Naive thymus-derived CD8-positive, alpha-beta T cell (primary cell): Measurements from ENCODE around the gene SPRR2F. TPM values are rescaled to one million over a fixed set of nuclear protein-coding genes. Genes with fewer than 3 reads are reported as not detected.
A peak's percentile ranks its signal among the peaks of the same experiment; 100 is the strongest.
"Not testable (repeated sequence)": the region's sequence is repeated elsewhere in the genome, so short reads cannot be mapped to it uniquely, and the experiment has no call there.

ENCODE experiments used
- ATAC-seq, 2 donors: fragments of 150-1000 bp; cut with Tn5 transposase in 1 of 2; sonication (Bioruptor Pico), chemical (Tn5 transposase) in 1 of 2; 1 replicate in 1 of 2; 2 replicates in 1 of 2; pipeline ENCODE4 v1.10.0; 2021; ENCODE audit warnings: mild to moderate bottlenecking in 2 of 2, moderate library complexity in 2 of 2
- POLR2A ChIA-PET: fragments of 350-600 bp; sonication (Branson Sonifier 250); formaldehyde crosslinking; loops from one replicate; lab custom pipeline; 2021; ENCODE audit warnings: antibody characterized with exemption; lab: Charles Lee
- DNase-seq, 10 donors: peaks; one replicate each; pipeline versions ENCODE4 v3.0.0 to v3.0.0-alpha.2; 2020 to 2022
- H3K27ac Mint-ChIP-seq, 10 donors: one replicate each; pipeline ENCODE4 v1.8.0; 2020 to 2022; ENCODE audit warnings: mild to moderate bottlenecking in 10 of 10, mixed read lengths in 10 of 10, moderate library complexity in 4 of 10, inconsistent platforms in 1 of 10
- H3K27me3 Mint-ChIP-seq, 5 donors: one replicate each; pipeline ENCODE4 v1.8.0; 2021 to 2022; ENCODE audit warnings: mixed read lengths in 5 of 5
- H3K36me3 Mint-ChIP-seq, 3 donors: one replicate each; pipeline ENCODE4 v1.8.0; 2020 to 2022; ENCODE audit warnings: mixed read lengths in 3 of 3, mild to moderate bottlenecking in 2 of 3, inconsistent platforms in 1 of 3
- H3K4me1 Mint-ChIP-seq, 4 donors: one replicate each; pipeline ENCODE4 v1.8.0; 2021 to 2022; ENCODE audit warnings: mixed read lengths in 4 of 4
- H3K4me3 Mint-ChIP-seq, 10 donors: one replicate each; pipeline ENCODE4 v1.8.0; 2020 to 2022; ENCODE audit warnings: mild to moderate bottlenecking in 10 of 10, mixed read lengths in 10 of 10, moderate library complexity in 6 of 10, inconsistent platforms in 1 of 10
- H3K9me3 Mint-ChIP-seq, 9 donors: one replicate each; pipeline ENCODE4 v1.8.0; 2020 to 2022; ENCODE audit warnings: mixed read lengths in 9 of 9, mild to moderate bottlenecking in 3 of 9, inconsistent platforms in 1 of 9, moderate library complexity in 1 of 9
- polyA plus RNA-seq, 3 donors: library from polyadenylated mRNA; unstranded; fragments of 300-500 nt; fragmentation: Illumina TruSeq; gene quantifications; one replicate each; pipeline ENCODE4 v1.2.3, GENCODE V29; 2021
- total RNA-seq, 8 experiments: library from RNA in 2 of 8; stranded (reverse) in 2 of 8; gene quantifications; one replicate each; pipeline ENCODE4 v1.2.3 and lab custom pipeline; 2021 to 2026

SPRR2F gene
- total and polyA plus RNA-seq, 5 experiments from 2014 or later: not detected

DNA sequence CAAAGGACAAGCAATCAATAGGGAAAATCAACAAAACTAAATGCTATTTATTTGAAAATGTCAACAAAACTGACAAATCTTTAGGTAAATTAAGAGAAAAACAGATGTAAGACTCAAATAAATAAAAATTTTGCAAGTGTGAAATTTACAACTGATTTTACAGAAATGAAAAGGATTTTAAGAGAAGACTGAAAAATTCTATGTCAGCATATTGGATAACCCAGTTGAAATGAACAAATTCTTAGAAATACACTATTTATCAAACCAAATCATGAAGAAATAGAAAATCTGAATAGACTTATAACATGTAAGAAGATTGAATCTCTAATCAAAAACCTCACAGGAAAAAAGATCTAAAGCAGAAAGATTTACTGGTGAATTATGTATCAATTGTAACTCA, 7.6 kb upstream of the SPRR2F start:
- peaks cover 0 to 1% (median 0%) of the 10 kb centered on the region in 4 donors for H3K4me1 Mint-ChIP-seq
- H3K36me3 Mint-ChIP-seq: peaks cover 0 to 15% (median 0%) of the 10 kb centered on the region in 3 donors
- peaks cover 12 to 39% (median 36%) of the 10 kb centered on the region in 5 donors for H3K27me3 Mint-ChIP-seq
- DNase-seq (no peak), ATAC-seq (no peak)
- no peak overlapping the region for H3K27ac Mint-ChIP-seq
- POLR2A ChIA-PET: no interaction called here
- H3K4me3 Mint-ChIP-seq: no peak overlapping the region
- H3K9me3 Mint-ChIP-seq: peaks cover 4 to 34% (median 16%) of the 10 kb centered on the region in 9 donors

GRCh38 chr1:153119491-153119971, 6.2 kb upstream of the SPRR2F start:
- DNase-seq: no peak
- H3K27me3 Mint-ChIP-seq: peaks cover 16 to 51% (median 45%) of the 10 kb centered on the region in 5 donors
- no peak overlapping the region for H3K27ac Mint-ChIP-seq
- H3K36me3 Mint-ChIP-seq: peaks cover 0 to 6% (median 0%) of the 10 kb centered on the region in 3 donors
- POLR2A ChIA-PET: no interaction called here
- no peaks in the 10 kb centered on the region for H3K4me1 Mint-ChIP-seq
- ATAC-seq: no peak
- peaks cover 0 to 19% (median 5%) of the 10 kb centered on the region in 9 donors for H3K9me3 Mint-ChIP-seq
- H3K4me3 Mint-ChIP-seq: no peak overlapping the region

DNA sequence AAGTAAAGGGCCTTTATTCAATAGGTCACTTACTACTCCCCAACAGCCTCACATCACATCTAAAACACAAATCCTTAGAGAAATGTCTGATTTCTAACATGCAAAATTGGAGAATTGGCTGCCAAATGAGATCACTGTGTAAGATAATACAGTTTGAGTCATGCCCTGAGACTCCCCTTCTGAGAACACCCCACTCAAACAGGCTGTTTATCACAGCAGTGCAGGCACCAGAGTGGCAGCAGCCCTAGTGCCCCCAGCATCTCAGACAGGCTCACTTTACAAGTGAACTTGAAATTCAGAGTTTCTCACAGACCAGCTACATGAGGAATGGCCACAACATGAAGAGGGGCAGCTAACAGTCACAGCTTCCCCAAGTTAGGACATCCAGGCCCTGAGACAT, 1.9 kb upstream of the SPRR2F start:
- peaks cover 14 to 70% (median 42%) of the 10 kb centered on the region in 5 donors for H3K27me3 Mint-ChIP-seq
- H3K36me3 Mint-ChIP-seq, DNase-seq, POLR2A ChIA-PET, H3K27ac Mint-ChIP-seq, H3K4me3 Mint-ChIP-seq, H3K9me3 Mint-ChIP-seq, H3K4me1 Mint-ChIP-seq, ATAC-seq: not testable (repeated sequence)

DNA sequence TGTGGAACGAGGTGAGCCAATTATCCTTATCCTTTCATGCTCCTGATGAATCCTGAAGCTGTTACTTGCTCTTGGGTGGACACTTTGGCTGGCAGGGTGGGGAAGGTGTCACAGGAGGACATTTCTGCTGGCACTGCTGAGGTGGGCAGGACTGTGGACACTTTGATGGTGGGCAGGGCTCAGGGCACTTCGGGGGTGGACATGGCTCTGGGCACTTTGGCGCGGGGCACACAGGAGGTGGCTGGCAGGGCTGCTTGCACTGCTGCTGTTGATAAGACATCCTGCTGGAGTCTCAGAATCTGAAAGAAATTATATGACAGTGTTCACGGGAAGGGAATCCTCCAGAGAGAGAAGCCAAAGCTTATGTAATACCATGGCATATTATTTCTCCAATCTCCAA, 862 bp downstream of the SPRR2F start:
- H3K4me3 Mint-ChIP-seq, POLR2A ChIA-PET, ATAC-seq, H3K27ac Mint-ChIP-seq, H3K4me1 Mint-ChIP-seq, H3K36me3 Mint-ChIP-seq, DNase-seq: not testable (repeated sequence)
- Mint-ChIP-seq H3K27me3 (peaks cover 10 to 61% (median 31%) of the 10 kb centered on the region in 5 donors), H3K9me3 (peaks cover 0 to 12% (median 8%) of the 10 kb centered on the region in 9 donors)

DNA sequence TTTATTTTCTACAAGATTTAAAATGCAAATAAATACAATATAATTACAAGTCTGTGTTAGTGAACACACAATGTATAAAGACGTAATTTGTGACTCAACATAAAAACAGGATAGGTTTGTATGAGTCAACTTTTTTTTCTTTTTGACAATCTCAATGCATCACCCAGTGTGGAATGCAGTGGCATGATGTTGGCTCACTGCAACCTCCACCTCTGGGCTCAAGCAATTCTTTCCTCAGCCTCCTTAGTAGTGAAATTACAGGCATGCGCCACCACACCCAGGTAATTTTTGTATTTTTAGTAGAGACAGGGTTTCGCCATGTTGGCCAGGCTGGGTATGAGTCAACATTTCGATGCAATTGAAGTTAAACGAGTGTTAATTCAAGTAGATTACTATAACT, 13.1 kb downstream of the SPRR2F start:
- Mint-ChIP-seq H3K9me3 (peaks cover 0 to 17% (median 6%) of the 10 kb centered on the region in 9 donors), H3K4me3 (no peak overlapping the region), H3K27ac (no peak overlapping the region), H3K36me3 (no peaks in the 10 kb centered on the region), H3K4me1 (no peaks in the 10 kb centered on the region), H3K27me3 (peaks cover 15 to 51% (median 20%) of the 10 kb centered on the region in 5 donors)
- no peak for DNase-seq
- no peak for ATAC-seq
- POLR2A ChIA-PET: no interaction called here

- POLR2A ChIA-PET: no interaction called here
- DNase-seq (no peak), ATAC-seq (no peak)
- H3K36me3 Mint-ChIP-seq: no peaks in the 10 kb centered on the region
- peaks cover 15 to 49% (median 19%) of the 10 kb centered on the region in 5 donors for H3K27me3 Mint-ChIP-seq
- H3K9me3 Mint-ChIP-seq: peaks cover 0 to 10% (median 2%) of the 10 kb centered on the region in 9 donors
- no peaks in the 10 kb centered on the region for H3K4me1 Mint-ChIP-seq
- H3K4me3 Mint-ChIP-seq: no peak overlapping the region
- H3K27ac Mint-ChIP-seq: no peak overlapping the region
These were observed 13.8 kb downstream of the SPRR2F start for GRCh38 chr1:153099461-153100045.

- no peaks in the 10 kb centered on the region for H3K9me3 Mint-ChIP-seq
- ATAC-seq (no peak), DNase-seq (no peak)
- no peaks in the 10 kb centered on the region for H3K36me3 Mint-ChIP-seq
- POLR2A ChIA-PET: no interaction called here
- peaks cover 11 to 24% (median 13%) of the 10 kb centered on the region in 5 donors for H3K27me3 Mint-ChIP-seq
- H3K4me1 Mint-ChIP-seq: no peaks in the 10 kb centered on the region
- H3K4me3 Mint-ChIP-seq: no peak overlapping the region
- no peak overlapping the region for H3K27ac Mint-ChIP-seq
These were observed 17.6 kb downstream of the SPRR2F start for GRCh38 chr1:153095764-153096163.

DNA sequence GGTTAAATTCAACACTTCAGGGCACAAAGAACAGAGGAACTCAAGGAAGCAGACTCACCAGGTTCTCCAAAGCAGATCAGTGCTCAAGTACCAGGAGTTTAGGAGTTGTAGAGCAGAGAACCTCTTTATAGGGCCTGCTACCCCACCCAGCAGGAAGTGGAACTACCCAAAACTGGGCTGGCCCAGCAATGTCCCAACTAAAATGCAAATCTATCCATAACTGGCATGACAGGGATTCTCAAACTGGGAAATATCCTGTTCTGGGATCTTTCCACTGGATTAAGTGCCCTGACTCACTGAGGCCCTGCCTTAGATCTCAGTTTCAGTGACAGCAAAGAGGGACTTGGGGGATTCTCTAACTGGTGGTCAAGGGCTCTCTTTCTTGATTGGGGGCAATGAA, 18.9 kb downstream of the SPRR2F start, which contains the start of gene SPRR2E:
Gene SPRR2E (minus strand): TSS at position 101 of the 400 bp plus-strand sequence. CDS start 775 bp downstream, outside the sequence.
- H3K4me3 Mint-ChIP-seq: no peak within 1 kb of the TSS
- DNase-seq (no peak), ATAC-seq (no peak)
- no peaks in the 10 kb centered on the region for H3K36me3 Mint-ChIP-seq
- peaks cover 11 to 22% (median 15%) of the 10 kb centered on the region in 5 donors for H3K27me3 Mint-ChIP-seq
- no peaks in the 10 kb centered on the region for H3K9me3 Mint-ChIP-seq
- POLR2A ChIA-PET: no interaction called here
- H3K4me1 Mint-ChIP-seq: no peaks in the 10 kb centered on the region
- H3K27ac Mint-ChIP-seq: peak within 1 kb of the TSS in 1 of 10 donors; percentile 32

GRCh38 chr1:153087652-153088051, 25.7 kb downstream of the SPRR2F start:
- Mint-ChIP-seq H3K27ac (no peak overlapping the region), H3K4me1 (no peaks in the 10 kb centered on the region)
- no peak for ATAC-seq

DNA sequence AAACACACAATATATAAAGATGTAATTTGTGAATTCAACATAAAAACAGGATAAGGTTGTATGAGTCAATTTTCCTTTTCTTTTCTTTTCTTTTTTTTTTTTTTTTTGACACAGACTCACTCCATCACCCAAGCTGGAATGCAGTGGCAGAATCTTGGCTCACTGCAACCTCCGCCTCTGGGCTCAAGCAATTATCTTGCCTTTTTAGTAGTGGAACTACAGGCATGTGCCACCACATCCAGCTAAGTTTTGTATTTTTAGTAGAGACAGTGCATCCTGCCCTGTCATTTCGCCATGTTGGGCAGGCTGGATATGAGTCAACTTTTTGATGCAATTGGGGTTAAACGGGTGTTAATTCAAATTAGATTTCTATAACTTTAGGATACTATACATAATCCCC, 31.6 kb downstream of the SPRR2F start:
- Mint-ChIP-seq H3K9me3 (peaks cover 0 to 28% (median 7%) of the 10 kb centered on the region in 9 donors), H3K36me3 (peaks cover 0 to 9% (median 0%) of the 10 kb centered on the region in 3 donors), H3K4me1 (no peaks in the 10 kb centered on the region), H3K27ac (no peak overlapping the region), H3K27me3 (peaks cover 20 to 48% (median 22%) of the 10 kb centered on the region in 5 donors), H3K4me3 (no peak overlapping the region)
- no peak for DNase-seq
- POLR2A ChIA-PET: no interaction called here
- ATAC-seq: no peak

More at GRCh38 chr1:153087652-153088051, 25.7 kb downstream of the SPRR2F start:
- POLR2A ChIA-PET: no interaction called here
- Mint-ChIP-seq H3K4me3 (no peak overlapping the region), H3K36me3 (no peaks in the 10 kb centered on the region), H3K27me3 (peaks cover 10 to 32% (median 21%) of the 10 kb centered on the region in 5 donors), H3K9me3 (peaks cover 0 to 3% (median 0%) of the 10 kb centered on the region in 9 donors)
- no peak for DNase-seq

- no peak for ATAC-seq
- H3K9me3 Mint-ChIP-seq: peaks cover 0 to 4% (median 0%) of the 10 kb centered on the region in 9 donors
- H3K36me3 Mint-ChIP-seq: peaks cover 0 to 4% (median 0%) of the 10 kb centered on the region in 3 donors
- H3K27me3 Mint-ChIP-seq: peaks cover 5 to 17% (median 9%) of the 10 kb centered on the region in 5 donors
- H3K27ac Mint-ChIP-seq: no peak overlapping the region
- POLR2A ChIA-PET: no interaction called here
- no peaks in the 10 kb centered on the region for H3K4me1 Mint-ChIP-seq
- no peak for DNase-seq
- H3K4me3 Mint-ChIP-seq: no peak overlapping the region
These were observed 40.2 kb downstream of the SPRR2F start for GRCh38 chr1:153072806-153073726.

- no peak for ATAC-seq
- Mint-ChIP-seq H3K4me1 (no peaks in the 10 kb centered on the region), H3K4me3 (no peak within 1 kb of the TSS), H3K27me3 (peaks cover 2 to 32% (median 13%) of the 10 kb centered on the region in 5 donors), H3K27ac (no peak within 1 kb of the TSS), H3K9me3 (peaks cover 0 to 8% (median 0%) of the 10 kb centered on the region in 9 donors), H3K36me3 (no peaks in the 10 kb centered on the region)
- DNase-seq: no peak
- POLR2A ChIA-PET: no interaction called here
These were observed 41.8 kb downstream of the SPRR2F start, which contains the start of gene SPRR2B for GRCh38 chr1:153071511-153071910. Gene SPRR2B, minus strand, starts transcription at chr1:153071611. Its CDS starts 772 bp downstream, at chr1:153070839.
